NCI-H1930 (cell line): ENCODE data around the gene ALPP.
"Not testable (repeated sequence)": the region's sequence is repeated elsewhere in the genome, so short reads cannot be mapped to it uniquely, and the experiment has no call there.

Source experiments
- DNase-seq, 2 experiments: peaks; one replicate each; lab custom pipeline; 2025; lab: John Stamatoyannopoulos, UW

The ALPP gene

GRCh38 chr2:232341061-232341738, 37.4 kb upstream of the ALPP start:
- DNase-seq = no peak

- DNase-seq = no peak
These were observed 36.8 kb upstream of the ALPP start for GRCh38 chr2:232341739-232342126.

GRCh38 chr2:232342635-232343565, 35.7 kb upstream of the ALPP start:
- DNase-seq = no peak

GRCh38 chr2:232343821-232344220, 34.7 kb upstream of the ALPP start:
- no peak for DNase-seq

GRCh38 chr2:232345251-232345650, 33.3 kb upstream of the ALPP start:
- DNase-seq = no peak

GRCh38 chr2:232347369-232347768, 31.2 kb upstream of the ALPP start:
- DNase-seq = no peak

GRCh38 chr2:232348936-232349335, 29.6 kb upstream of the ALPP start:
- no peak for DNase-seq

- no peak for DNase-seq
These were observed 29.0 kb upstream of the ALPP start for GRCh38 chr2:232349546-232349945.

- no peak for DNase-seq
These were observed 28.5 kb upstream of the ALPP start for GRCh38 chr2:232349946-232350635.

GRCh38 chr2:232350804-232351685, 27.5 kb upstream of the ALPP start:
- DNase-seq = no peak

GRCh38 chr2:232351686-232352510, 26.7 kb upstream of the ALPP start:
- no peak for DNase-seq

- no peak for DNase-seq
These were observed 25.9 kb upstream of the ALPP start for GRCh38 chr2:232352511-232353091.

GRCh38 chr2:232353096-232353495, 25.5 kb upstream of the ALPP start:
- DNase-seq = no peak

GRCh38 chr2:232353660-232354059, 24.9 kb upstream of the ALPP start:
- no peak for DNase-seq

GRCh38 chr2:232354069-232354468, 24.5 kb upstream of the ALPP start:
- no peak for DNase-seq

GRCh38 chr2:232361646-232362045, 16.9 kb upstream of the ALPP start:
- no peak for DNase-seq

- DNase-seq = no peak
These were observed 16.2 kb upstream of the ALPP start for GRCh38 chr2:232362174-232362900.

- not testable (repeated sequence) for DNase-seq
These were observed 15.3 kb upstream of the ALPP start for GRCh38 chr2:232363064-232363783.
